OCI-LY1 (cell line): ENCODE results near the gene MYEOV.

Experiments
- H2AFZ ChIP-seq: fragments of 200-600 bp; sonication (generic), shearing (Covaris generic); 2 replicates; pipeline ENCODE4 v1.6.0; 2014; ENCODE audit warnings: antibody characterized with exemption, mild to moderate bottlenecking, low read length
- H3F3A ChIP-seq: fragments of 200-600 bp; sonication (generic), shearing (Covaris generic); 2 replicates; pipeline ENCODE4 v1.6.0; 2014; ENCODE audit warnings: mild to moderate bottlenecking, antibody characterized with exemption, low read length, moderate library complexity; ENCODE audit not compliant: insufficient read depth
- H3K27ac ChIP-seq: fragments of 200-600 bp; sonication (generic); 2 replicates; pipeline ENCODE4 v1.5.1; 2014; ENCODE audit warnings: low read length, mixed run types, mild to moderate bottlenecking, low read depth; ENCODE audit not compliant: poor library complexity, severe bottlenecking
- H3K27me3 ChIP-seq: fragments of 200-600 bp; sonication (generic); 2 replicates; pipeline ENCODE4 v1.6.0; 2014; ENCODE audit warnings: antibody characterized with exemption, mild to moderate bottlenecking, low read length, moderate library complexity; ENCODE audit not compliant: insufficient read depth
- H3K36me3 ChIP-seq: fragments of 200-600 bp; sonication (generic); 2 replicates; pipeline ENCODE4 v1.6.1; 2014; ENCODE audit warnings: mild to moderate bottlenecking, antibody characterized with exemption, low read length, moderate library complexity, mixed read lengths; ENCODE audit not compliant: insufficient read depth
- H3K4me1 ChIP-seq: fragments of 200-600 bp; sonication (generic); 2 replicates; pipeline ENCODE4 v1.5.1; 2014; ENCODE audit warnings: mild to moderate bottlenecking, low read length, moderate library complexity; ENCODE audit not compliant: insufficient read depth, severe bottlenecking
- H3K4me2 ChIP-seq: fragments of 200-600 bp; sonication (generic), shearing (Covaris generic); 2 replicates; pipeline ENCODE4 v1.6.1; 2014; ENCODE audit warnings: low read length
- H3K4me3 ChIP-seq: fragments of 200-600 bp; sonication (generic); 2 replicates; pipeline ENCODE4 v1.5.1; 2014; ENCODE audit warnings: low read length, low read depth, mild to moderate bottlenecking, mixed read lengths; ENCODE audit not compliant: poor library complexity, severe bottlenecking
- H3K79me2 ChIP-seq: fragments of 200-600 bp; shearing (Covaris generic); 2 replicates; pipeline ENCODE4 v1.6.1; 2016; ENCODE audit warnings: mixed run types, low read length, mixed read lengths; ENCODE audit not compliant: insufficient read depth
- H3K9ac ChIP-seq: fragments of 200-600 bp; sonication (generic), shearing (Covaris generic); 2 replicates; pipeline ENCODE4 v1.6.1; 2014; ENCODE audit warnings: mild to moderate bottlenecking, low read length, mixed read lengths
- H3K9me2 ChIP-seq: fragments of 200-600 bp; sonication (generic), shearing (Covaris generic); 2 replicates; pipeline ENCODE4 v1.6.1; 2014; ENCODE audit warnings: low read depth, mild to moderate bottlenecking, low read length, mixed read lengths
- H3K9me3 ChIP-seq: fragments of 200-600 bp; shearing (Covaris generic); 2 replicates; pipeline ENCODE4 v1.6.1; 2014; ENCODE audit warnings: low read length, mixed read lengths
- H4K20me1 ChIP-seq: fragments of 200-600 bp; sonication (generic), shearing (Covaris generic); 2 replicates; pipeline ENCODE4 v1.6.0; 2016; ENCODE audit warnings: mild to moderate bottlenecking, low read length; ENCODE audit not compliant: insufficient read depth
- CTCF ChIP-seq: fragments of 200-600 bp; sonication (generic), shearing (Covaris generic); IDR thresholded peaks from 2 replicates; pipeline ENCODE4 v1.5.1; 2017; ENCODE audit warnings: mild to moderate bottlenecking, antibody characterized with exemption, low read length, moderate library complexity, mixed read lengths
- EZH2 ChIP-seq: fragments of 200-600 bp; sonication (generic), shearing (Covaris generic); IDR thresholded peaks from 2 replicates; pipeline ENCODE4 v1.8.0; 2017; ENCODE audit warnings: borderline replicate concordance, mixed run types, mild to moderate bottlenecking, antibody characterized with exemption, low read length, moderate library complexity, mixed read lengths

The MYEOV gene

GRCh38 chr11:69325446-69325845 is 31.5 kb downstream of the MYEOV start:
- H2AFZ ChIP-seq: no peak overlapping the region
- no peak overlapping the region for H3K9ac ChIP-seq
- no peaks in the 10 kb centered on the region for H3K4me1 ChIP-seq
- no peaks in the 10 kb centered on the region for H3K79me2 ChIP-seq
- no peak overlapping the region for H3K4me2 ChIP-seq
- H3K27me3 ChIP-seq: no peaks in the 10 kb centered on the region
- TF ChIP-seq EZH2 (no peak), CTCF (no peak)
- H3F3A ChIP-seq: no peaks in the 10 kb centered on the region
- H3K9me3 ChIP-seq: no peaks in the 10 kb centered on the region
- H4K20me1 ChIP-seq: no peaks in the 10 kb centered on the region
- H3K27ac ChIP-seq: no peak overlapping the region
- H3K4me3 ChIP-seq: no peak overlapping the region
- H3K36me3 ChIP-seq: no peaks in the 10 kb centered on the region
- H3K9me2 ChIP-seq: no peaks in the 10 kb centered on the region

GRCh38 chr11:69326622-69327219 is 32.8 kb downstream of the MYEOV start:
- no peak overlapping the region for H2AFZ ChIP-seq
- H4K20me1 ChIP-seq: no peaks in the 10 kb centered on the region
- no peaks in the 10 kb centered on the region for H3F3A ChIP-seq
- H3K9me3 ChIP-seq: no peaks in the 10 kb centered on the region
- H3K27me3 ChIP-seq: no peaks in the 10 kb centered on the region
- no peak overlapping the region for H3K27ac ChIP-seq
- H3K36me3 ChIP-seq: no peaks in the 10 kb centered on the region
- TF ChIP-seq EZH2 (no peak), CTCF (no peak)
- no peaks in the 10 kb centered on the region for H3K9me2 ChIP-seq
- no peak overlapping the region for H3K9ac ChIP-seq
- H3K79me2 ChIP-seq: no peaks in the 10 kb centered on the region
- no peak overlapping the region for H3K4me2 ChIP-seq
- H3K4me1 ChIP-seq: no peaks in the 10 kb centered on the region
- no peak overlapping the region for H3K4me3 ChIP-seq

- H3F3A ChIP-seq: no peaks in the 10 kb centered on the region
Observed at GRCh38 chr11:69327741-69328191, 33.8 kb downstream of the MYEOV start.

More at GRCh38 chr11:69327741-69328191, 33.8 kb downstream of the MYEOV start:
- Histone ChIP-seq H3K4me3 (no peak overlapping the region), H3K9me3 (no peaks in the 10 kb centered on the region), H3K27me3 (no peaks in the 10 kb centered on the region), H4K20me1 (no peaks in the 10 kb centered on the region), H3K4me1 (no peaks in the 10 kb centered on the region), H2AFZ (no peak overlapping the region), H3K79me2 (no peaks in the 10 kb centered on the region), H3K36me3 (no peaks in the 10 kb centered on the region), H3K9me2 (no peaks in the 10 kb centered on the region), H3K4me2 (no peak overlapping the region), H3K27ac (no peak overlapping the region), H3K9ac (no peak overlapping the region)
- TF ChIP-seq CTCF (no peak), EZH2 (no peak)
